Lower lobe of right lung (tissue), 2 donors: Measurements from ENCODE around the gene CCDC88B. TPM values are rescaled to one million over a fixed set of nuclear protein-coding genes. Genes with fewer than 3 reads are reported as not detected.

Experiments used
- ATAC-seq, 2 donors: fragments of 200-7000 bp; cut with Tn5 transposase; one replicate each; pipeline ENCODE4 v1.9.1; 2020 to 2022; ENCODE audit warnings: mild to moderate bottlenecking in 2 of 2, moderate library complexity in 2 of 2
- DNase-seq: peaks from one replicate; pipeline ENCODE4 v3.0.0-alpha.2; 2020
- H3K27ac ChIP-seq: fragments of 200-600 bp; one replicate; pipeline ENCODE4 v1.8.0; 2022
- H3K27me3 ChIP-seq: fragments of 200-600 bp; one replicate; pipeline ENCODE4 v1.8.0; 2022; ENCODE audit warnings: low read depth
- H3K36me3 ChIP-seq: fragments of 200-600 bp; one replicate; pipeline ENCODE4 v1.8.0; 2022; ENCODE audit warnings: mild to moderate bottlenecking
- H3K4me1 ChIP-seq: fragments of 200-600 bp; one replicate; pipeline ENCODE4 v1.8.0; 2022
- H3K4me3 ChIP-seq: fragments of 200-600 bp; one replicate; pipeline ENCODE4 v1.8.0; 2022; ENCODE audit warnings: mild to moderate bottlenecking
- H3K9me3 ChIP-seq: fragments of 200-600 bp; one replicate; pipeline ENCODE4 v1.8.0; 2022
- CTCF ChIP-seq: fragments of 200-600 bp; IDR thresholded peaks from one replicate; pipeline ENCODE4 v1.8.0; 2022; ENCODE audit warnings: antibody characterized with exemption, mild to moderate bottlenecking
- intact Hi-C: fragments of 100-400 bp; cut with DNase I; formaldehyde crosslinking; loops from one replicate; pipeline ENCODE4 v1.11.0; 2022
- total RNA-seq: library from RNA; stranded (reverse); fragmentation: NEBNext Ultra II Directional; extraction: Animal tissue kit (Norgen Biotek cat#: 25700); gene quantifications from one replicate; pipeline ENCODE4 v1.2.1, GENCODE V29; 2021
- donor health status: DM: no; HTN: yes; CAD: no; lungs with severe emphysema.

Gene CCDC88B
- total RNA-seq, 1 donor from 2014 or later: 40.0 TPM

DNA sequence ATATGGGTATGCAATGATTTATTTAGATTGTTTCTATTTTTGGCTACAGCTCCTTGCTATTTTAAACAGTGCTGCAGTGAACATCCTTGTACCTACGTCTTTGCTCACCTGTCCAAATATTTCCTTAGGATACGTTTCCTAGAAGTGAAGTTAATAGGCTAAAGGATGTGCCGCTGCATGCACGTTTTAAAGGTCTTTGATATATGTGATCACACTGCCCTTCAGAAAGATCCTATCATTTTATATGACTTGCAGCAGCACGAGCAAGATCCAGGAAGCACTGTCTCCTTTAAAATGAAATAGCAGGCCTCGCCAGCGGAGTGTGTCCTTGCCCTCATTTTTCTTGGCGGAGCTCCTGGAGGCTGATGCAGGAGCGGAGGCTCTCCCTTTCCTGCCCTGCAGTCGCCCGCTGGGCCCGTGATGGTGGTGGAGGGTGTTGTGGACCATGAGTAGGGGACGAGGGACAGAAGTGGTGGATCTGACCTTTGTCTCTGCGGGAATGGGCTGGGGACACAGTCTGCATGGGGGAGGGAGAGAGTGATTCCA is 38.4 kb downstream of the CCDC88B start:
- H3K27me3 ChIP-seq: peaks cover 4% of the 10 kb centered on the region
- no peaks in the 10 kb centered on the region for H3K36me3 ChIP-seq
- H3K27ac ChIP-seq: no peak overlapping the region
- no peak overlapping the region for H3K4me3 ChIP-seq
- no peaks in the 10 kb centered on the region for H3K9me3 ChIP-seq
- H3K4me1 ChIP-seq: no peaks in the 10 kb centered on the region
- ATAC-seq (no peak), DNase-seq (no peak)
- intact Hi-C loops: no loop called here
- TF ChIP-seq CTCF: no peak

DNA sequence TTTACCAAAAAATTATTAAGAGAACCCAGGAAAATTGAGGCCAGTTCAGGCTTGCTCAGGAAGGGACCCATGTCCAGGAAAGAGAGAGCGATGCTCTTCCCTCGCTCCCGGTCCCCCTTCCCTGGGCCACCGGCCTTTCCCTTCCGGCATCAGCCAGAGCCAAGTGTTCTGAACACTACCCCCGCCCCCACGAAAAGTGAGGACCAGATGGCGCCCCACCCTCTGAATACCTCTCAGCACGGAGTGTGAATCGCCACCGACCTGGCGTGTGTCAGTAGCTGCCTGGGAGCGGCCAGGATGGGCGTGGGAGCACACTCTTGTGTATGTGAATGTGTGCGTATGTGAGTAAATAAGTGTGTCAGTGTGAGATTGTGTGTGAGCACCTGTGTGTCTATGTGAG is 39.2 kb downstream of the CCDC88B start:
- intact Hi-C loops: no loop called here
- DNase-seq: no peak
- Histone ChIP-seq H3K4me3 (no peak overlapping the region), H3K4me1 (no peaks in the 10 kb centered on the region), H3K27me3 (peaks cover 7% of the 10 kb centered on the region), H3K9me3 (no peaks in the 10 kb centered on the region), H3K27ac (no peak overlapping the region), H3K36me3 (no peaks in the 10 kb centered on the region)
- TF ChIP-seq CTCF: no peak
- ATAC-seq: no peak

DNA sequence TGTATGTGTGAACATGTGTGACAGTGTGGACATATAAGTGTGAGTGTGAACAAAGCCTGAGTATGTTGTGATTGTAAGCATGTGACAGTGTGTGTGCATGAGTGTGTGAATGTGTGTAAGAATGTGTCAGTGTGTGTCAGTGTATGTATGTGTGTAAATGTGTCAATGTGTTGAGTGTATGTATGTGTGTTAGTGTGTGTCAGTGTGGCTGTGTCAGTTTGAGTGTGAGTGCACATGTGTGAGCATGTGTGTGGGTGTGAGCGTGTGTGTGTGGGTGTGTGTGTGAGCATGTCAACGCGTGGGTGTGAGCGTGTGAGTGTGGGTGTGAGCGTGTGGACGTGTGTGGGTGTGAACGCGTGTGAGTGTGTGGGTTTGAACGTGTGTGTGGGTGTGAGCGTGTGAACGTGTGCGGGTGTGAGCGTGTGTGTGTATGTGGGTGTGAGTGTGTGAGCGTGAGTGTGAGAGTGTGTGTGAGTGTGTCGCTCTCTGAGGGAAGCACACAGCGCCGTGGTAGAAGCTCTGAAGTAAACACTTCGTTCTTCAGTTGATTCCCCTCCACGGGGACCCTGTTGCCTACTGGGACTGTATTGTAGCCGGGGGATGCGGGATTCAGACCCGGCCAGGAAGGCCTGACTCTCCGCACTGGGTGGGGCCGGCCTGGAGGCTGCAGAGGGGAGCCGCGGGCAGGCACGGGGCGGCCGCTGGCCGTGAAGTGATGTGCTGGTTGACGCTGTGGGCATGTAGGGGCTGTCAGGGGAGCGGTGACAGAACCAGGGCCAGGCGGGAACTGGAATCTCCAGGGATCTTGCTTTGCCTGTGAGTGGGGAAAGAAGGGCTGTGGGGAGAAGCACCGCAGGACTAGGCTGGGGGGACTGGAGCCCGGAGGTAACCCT is 40.1 kb downstream of the CCDC88B start:
- Histone ChIP-seq H3K4me1 (no peaks in the 10 kb centered on the region), H3K4me3 (no peak overlapping the region), H3K27me3 (peaks cover 10% of the 10 kb centered on the region), H3K9me3 (no peaks in the 10 kb centered on the region), H3K36me3 (no peaks in the 10 kb centered on the region), H3K27ac (no peak overlapping the region)
- intact Hi-C loops: no loop called here
- no peak for ATAC-seq
- TF ChIP-seq CTCF: no peak
- no peak for DNase-seq

DNA sequence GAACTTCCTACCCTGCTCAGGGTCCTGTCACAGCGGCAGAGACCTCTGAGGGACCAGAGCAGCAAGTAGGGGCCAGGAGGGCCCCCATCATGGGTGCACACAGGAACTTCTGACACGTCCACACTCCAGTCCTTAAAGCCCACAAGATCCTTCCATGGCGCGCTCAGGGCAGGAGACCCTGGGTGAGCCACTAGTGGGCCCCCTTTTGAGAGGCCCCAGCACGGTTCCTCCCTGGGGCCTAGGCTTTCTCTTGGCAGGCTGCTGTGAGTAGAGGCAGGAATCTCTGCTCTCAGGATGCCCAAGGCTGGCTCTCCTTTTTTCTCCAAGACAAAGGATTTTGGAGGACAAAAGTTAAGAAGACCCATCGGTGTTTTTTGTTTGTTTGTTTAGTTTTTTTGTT is 41.3 kb downstream of the CCDC88B start:
- Histone ChIP-seq H3K4me1 (no peaks in the 10 kb centered on the region), H3K27me3 (peaks cover 10% of the 10 kb centered on the region), H3K27ac (no peak overlapping the region), H3K36me3 (no peaks in the 10 kb centered on the region), H3K4me3 (no peak overlapping the region), H3K9me3 (no peaks in the 10 kb centered on the region)
- intact Hi-C loops: no loop called here
- DNase-seq (no peak), ATAC-seq (no peak)
- TF ChIP-seq CTCF: no peak

GRCh38 chr11:64382047-64382446 is 42.0 kb downstream of the CCDC88B start:
- H3K9me3 ChIP-seq: no peaks in the 10 kb centered on the region
- peaks cover 10% of the 10 kb centered on the region for H3K27me3 ChIP-seq
- no peak for TF ChIP-seq CTCF
- H3K27ac ChIP-seq: no peak overlapping the region
- no peaks in the 10 kb centered on the region for H3K4me1 ChIP-seq
- H3K36me3 ChIP-seq: no peaks in the 10 kb centered on the region
- intact Hi-C loops: no loop called here
- DNase-seq (no peak), ATAC-seq (no peak)
- H3K4me3 ChIP-seq: no peak overlapping the region
